Mucosa of gallbladder (tissue), 1 donor: ENCODE data around the gene CA9. TPM values are rescaled to one million over a fixed set of nuclear protein-coding genes. Genes with fewer than 3 reads are reported as not detected.
"Not testable (repeated sequence)": the region's sequence is repeated elsewhere in the genome, so short reads cannot be mapped to it uniquely, and the experiment has no call there.

Experiments used
- DNase-seq: peaks from one replicate; pipeline ENCODE4 v3.0.0-alpha.2; 2020; ENCODE audit warnings: low spot score
- total RNA-seq: library from RNA; stranded (reverse); gene quantifications from one replicate; pipeline ENCODE4 v1.2.1, GENCODE V29; 2021
- donor health status: DM: no; HTN: no; CAD: no.

Gene CA9
- 777 TPM for total RNA-seq

DNA sequence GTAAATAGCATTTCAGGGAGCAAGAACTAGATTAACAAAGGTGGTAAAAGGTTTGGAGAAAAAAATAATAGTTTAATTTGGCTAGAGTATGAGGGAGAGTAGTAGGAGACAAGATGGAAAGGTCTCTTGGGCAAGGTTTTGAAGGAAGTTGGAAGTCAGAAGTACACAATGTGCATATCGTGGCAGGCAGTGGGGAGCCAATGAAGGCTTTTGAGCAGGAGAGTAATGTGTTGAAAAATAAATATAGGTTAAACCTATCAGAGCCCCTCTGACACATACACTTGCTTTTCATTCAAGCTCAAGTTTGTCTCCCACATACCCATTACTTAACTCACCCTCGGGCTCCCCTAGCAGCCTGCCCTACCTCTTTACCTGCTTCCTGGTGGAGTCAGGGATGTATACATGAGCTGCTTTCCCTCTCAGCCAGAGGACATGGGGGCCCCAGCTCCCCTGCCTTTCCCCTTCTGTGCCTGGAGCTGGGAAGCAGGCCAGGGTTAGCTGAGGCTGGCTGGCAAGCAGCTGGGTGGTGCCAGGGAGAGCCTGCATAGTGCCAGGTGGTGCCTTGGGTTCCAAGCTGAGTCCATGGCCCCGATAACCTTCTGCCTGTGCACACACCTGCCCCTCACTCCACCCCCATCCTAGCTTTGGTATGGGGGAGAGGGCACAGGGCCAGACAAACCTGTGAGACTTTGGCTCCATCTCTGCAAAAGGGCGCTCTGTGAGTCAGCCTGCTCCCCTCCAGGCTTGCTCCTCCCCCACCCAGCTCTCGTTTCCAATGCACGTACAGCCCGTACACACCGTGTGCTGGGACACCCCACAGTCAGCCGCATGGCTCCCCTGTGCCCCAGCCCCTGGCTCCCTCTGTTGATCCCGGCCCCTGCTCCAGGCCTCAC, at the start of gene CA9:
Gene CA9, plus strand, starts transcription at position 797 of the 893 bp plus-strand sequence. Its CDS starts 32 bp downstream, at position 829.
- DNase-seq: peak; percentile 87

DNA sequence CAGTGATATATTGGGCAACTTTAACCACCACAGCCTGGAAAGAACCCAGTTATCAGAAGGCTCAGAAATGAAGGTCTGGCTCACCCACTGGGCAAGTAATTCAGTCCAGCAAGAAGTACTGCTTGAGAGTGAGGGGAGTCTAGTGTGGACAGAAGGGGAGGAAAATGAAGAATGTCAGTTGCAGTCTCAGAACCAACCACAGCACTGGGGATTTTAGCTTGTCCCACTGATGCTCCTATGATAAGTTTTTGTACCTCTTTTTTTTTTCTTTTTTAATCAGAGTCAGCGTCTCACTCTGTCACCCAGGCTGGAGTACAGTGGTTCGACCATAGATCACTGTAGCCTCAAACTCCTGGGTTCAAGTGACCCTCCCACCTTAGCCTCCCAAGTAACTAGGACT, 46.2 kb upstream of the CA9 start:
- no peak for DNase-seq

DNA sequence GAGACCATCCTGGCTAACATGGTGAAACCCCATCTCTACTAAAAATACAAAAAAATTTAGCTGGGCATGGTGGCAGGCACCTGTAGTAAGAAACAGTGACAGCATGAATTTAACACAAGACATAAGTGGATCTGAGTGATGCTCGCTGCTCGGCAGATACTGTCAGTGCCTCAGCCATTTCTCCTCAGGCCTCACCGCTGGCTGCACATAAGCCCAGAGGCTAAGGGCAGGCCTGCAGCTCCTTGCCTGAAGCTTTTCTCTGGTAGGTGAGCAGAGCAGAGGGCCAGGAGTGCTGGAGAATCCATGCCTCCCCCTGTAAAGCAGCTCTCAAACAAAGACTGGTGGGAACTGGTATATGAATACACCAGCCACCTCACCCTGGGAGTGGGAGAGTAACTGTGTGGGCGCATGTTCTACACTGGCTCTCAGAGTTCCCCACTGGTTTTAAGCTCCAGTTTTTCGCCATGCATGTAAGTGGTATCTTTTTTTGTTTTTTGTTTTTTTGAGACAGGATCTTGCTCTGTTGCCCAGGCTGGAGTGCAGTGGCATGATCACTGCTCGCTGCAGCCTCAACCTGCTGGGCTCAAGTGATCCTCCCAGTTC, 45.2 kb upstream of the CA9 start:
- no peak for DNase-seq

GRCh38 chr9:35629597-35629996, 44.1 kb upstream of the CA9 start:
- no peak for DNase-seq

GRCh38 chr9:35635730-35636129, 38.0 kb upstream of the CA9 start:
- DNase-seq: no peak

- DNase-seq: no peak
These were observed 37.4 kb upstream of the CA9 start for GRCh38 chr9:35636135-35636876.

- not testable (repeated sequence) for DNase-seq
These were observed 36.9 kb upstream of the CA9 start for GRCh38 chr9:35636877-35637246.

DNA sequence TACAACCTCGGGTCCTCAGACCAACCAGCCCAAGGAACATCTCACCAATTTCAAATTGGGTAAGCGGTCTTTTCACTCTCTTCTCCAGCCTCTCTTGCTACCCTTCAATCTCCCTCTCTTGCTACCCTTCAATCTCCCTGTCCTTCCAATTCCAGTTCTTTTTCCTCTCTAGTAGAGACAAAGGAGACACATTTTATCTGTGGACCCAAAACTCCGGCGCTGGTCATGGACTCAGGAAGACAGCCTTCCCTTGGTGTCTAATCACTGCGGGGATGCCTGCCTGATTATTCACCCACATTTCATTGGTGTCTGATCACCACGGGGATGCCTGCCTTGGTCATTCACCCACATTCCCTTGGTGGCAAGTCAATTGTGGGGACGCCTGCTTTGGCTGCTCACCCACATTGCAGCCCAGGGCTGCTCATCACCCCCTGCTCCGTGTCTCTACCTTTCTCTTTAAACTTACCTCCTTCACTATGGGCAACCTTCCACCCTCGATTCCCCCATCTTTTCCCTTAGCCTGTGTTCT, 36.2 kb upstream of the CA9 start:
- DNase-seq: not testable (repeated sequence)

- not testable (repeated sequence) for DNase-seq
These were observed 35.0 kb upstream of the CA9 start for GRCh38 chr9:35638751-35639150.

DNA sequence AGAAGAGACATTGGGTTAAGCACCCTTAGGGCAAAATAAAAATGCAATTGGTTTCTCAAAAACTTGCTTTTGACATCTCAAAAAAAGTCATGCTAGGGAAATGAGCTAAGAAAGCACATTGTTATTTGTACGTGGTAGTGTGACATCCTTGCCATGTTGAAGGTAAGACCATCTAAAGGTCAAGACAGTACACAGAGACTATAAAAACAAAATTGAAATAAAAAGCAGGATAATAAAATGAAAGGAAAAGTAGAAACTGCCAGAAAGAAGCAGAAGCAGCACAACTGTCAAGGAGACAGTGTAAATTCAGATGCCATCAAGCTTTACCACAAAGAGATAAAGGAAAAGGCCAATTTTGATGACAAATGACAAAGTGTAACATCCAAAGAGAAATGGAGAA, 34.5 kb upstream of the CA9 start:
- not testable (repeated sequence) for DNase-seq

- no peak for DNase-seq
These were observed 34.1 kb upstream of the CA9 start for GRCh38 chr9:35639631-35640030.

DNA sequence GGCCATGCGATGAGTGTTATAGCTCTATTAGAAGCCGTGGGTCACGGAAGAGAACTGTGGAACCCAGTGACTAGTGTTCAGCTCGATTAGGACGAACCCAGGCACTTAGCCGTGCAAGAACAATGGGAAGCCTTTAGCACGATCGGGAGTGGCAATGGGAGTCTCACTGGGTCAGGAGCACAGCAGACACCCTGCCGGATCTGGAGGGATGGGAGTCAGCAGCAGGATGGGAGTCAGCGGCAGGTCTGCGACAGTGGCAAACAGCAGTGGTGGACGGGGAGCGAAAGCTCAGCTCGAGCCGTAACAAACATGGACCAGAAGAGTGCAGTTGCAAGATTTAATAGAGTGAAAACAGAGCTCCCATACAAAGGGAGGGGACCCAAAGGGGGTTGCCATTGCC, 33.3 kb upstream of the CA9 start:
- not testable (repeated sequence) for DNase-seq

DNA sequence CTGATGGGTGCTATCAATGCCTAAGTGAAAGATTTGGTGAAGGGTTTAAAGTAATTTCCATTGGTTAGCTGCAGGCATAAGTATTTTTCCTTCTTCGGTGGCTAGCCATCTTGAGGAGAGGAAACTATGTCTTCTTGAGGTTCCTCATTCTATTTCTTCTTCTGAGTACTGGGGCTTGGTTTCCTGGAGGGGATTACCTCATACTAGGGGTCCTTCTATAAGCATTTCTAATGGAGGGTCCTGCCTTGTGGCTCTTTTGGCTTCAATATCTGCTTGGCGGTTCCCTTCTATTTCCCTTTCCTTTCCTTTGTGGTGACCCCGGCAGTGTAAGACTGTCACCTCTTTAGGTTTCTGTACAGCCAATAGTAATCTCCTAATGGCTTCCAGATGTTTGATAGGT, 32.2 kb upstream of the CA9 start:
- DNase-seq: not testable (repeated sequence)

DNA sequence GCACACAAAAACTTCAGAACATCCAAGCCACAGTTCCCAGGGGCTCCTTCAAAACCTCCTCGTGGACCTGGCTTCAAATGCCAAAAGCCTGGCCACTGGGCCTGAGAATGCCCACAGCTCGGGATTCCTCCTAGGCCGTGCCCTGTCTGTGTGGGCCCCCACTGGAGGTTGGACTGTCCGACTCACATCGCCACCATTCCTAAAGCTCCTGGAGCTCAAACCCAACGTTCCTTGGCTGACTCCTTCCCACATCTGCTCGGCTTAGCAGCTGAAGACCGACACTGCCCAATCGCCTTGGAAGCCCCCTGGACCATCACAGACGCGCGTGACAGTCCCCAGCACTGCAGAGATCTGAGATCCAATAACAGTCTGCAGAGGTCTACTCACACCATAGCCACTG, 30.7 kb upstream of the CA9 start:
- no peak for DNase-seq

DNA sequence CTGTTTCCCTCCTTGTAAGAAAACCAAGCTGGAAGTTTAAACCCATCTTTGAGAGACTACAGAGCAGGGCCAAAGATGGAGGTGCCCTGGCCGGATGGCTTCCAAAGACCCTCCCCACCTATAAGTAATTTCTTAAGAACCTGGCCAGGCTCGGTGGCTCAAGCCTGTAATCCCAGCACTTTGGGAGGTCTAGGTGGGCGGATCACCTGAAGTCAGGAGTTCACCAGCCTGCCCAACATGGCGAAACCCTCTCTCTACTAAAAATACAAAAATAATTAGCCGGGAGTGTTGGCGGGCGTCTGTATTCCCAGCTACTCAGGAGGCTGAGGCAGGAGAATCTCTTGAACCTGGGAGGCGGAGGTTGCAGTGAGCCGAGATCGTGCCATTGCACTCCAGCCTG, 28.0 kb upstream of the CA9 start:
- DNase-seq: not testable (repeated sequence)

DNA sequence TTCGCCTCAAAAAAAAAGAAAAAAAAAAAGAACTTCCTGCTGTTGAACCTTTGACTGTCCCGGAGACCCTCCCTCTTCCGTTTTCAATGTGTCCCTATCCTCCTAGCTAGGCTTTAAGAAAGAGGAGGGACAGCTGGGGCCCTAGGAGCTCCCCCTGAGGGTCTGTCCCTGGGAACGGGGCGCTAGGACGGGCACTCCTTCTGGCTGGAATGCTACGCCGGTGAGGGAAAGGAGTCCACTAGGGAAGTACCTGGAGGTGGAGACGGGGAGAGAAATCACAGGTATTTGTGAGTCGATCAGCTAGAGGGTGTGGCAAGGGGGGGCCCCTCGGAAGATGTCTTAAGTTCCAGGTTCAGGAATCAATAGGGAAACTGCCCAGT, 27.6 kb upstream of the CA9 start:
- peak; percentile 71 for DNase-seq

DNA sequence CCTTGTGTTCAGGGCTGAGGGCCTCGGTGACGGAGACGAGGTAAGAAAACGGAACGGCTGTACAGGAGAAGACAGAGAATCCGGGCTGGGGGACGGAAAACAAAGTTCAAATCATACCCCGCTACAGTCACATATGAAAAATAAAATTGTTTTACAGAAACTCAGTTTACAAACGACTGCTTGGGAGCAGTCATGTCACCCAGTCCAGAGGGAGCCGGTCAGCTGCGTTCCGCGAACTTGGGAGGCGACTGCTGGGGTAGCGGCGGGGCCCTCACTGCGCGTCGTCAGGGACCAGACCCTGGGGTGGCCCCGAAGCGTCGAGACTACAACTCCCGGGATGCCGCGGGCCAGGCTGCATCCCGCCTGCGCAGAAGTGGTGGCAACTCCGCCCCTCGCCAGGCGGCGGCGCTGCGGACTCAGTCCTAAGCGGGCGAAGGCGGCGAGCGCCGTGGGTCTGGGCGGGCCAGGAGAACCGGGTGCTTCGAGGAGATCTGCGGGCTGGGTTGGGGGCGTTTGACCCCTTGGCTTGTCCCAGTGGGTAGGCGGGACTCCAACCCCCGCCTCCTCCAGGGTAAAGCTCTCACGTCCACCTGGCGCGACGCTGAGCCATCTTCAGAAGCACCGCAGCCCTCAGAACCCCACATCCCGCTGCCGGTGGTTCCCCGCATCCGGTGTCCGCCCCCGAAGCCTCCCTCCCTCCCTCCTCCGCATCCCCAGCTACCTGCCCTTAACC, 27.0 kb upstream of the CA9 start:
- peak; percentile 94 for DNase-seq

DNA sequence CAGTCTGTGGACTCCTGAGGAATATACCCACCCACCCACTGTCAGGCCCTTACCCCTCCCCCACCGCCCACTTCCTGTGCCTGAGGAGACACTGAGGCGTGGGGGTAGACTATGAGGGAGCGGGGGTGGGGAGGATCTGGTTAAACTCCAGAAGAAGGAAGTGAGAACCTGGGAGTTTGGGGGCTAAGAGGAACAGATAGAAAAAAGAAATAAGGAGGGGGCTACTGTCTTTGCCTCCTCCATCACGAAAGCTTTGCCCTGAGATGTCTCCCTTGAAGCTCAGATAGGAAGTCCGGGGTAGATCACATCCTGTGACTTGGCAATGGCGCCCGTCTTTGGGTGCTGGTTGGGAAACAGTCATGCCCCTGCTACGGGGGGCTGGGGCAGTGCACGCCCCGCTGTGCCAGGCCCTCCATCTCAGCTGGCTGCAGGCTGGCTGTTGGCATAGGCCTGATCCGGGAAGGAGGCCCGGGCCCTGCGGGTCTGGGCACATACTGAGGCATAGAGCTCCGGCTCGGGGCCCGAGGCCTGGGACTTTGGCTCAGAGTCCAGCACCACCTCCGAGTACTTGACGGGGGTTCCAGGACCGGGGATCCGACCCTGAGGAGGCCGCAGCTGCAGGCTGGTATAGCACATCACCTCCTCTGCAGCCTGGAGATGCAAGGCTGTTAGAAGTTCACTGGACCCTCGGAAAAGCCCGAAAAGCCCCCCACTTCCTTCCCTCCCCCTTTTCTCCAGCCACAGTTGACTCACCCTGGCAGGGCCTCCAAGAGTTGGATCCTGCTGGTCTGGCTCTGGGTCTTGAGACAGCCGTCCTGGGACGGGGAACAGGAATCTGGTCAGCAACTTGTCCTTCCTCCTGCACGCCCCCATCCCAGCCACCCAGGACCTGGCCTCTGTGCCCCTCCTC, 24.0 kb upstream of the CA9 start:
- DNase-seq: no peak

DNA sequence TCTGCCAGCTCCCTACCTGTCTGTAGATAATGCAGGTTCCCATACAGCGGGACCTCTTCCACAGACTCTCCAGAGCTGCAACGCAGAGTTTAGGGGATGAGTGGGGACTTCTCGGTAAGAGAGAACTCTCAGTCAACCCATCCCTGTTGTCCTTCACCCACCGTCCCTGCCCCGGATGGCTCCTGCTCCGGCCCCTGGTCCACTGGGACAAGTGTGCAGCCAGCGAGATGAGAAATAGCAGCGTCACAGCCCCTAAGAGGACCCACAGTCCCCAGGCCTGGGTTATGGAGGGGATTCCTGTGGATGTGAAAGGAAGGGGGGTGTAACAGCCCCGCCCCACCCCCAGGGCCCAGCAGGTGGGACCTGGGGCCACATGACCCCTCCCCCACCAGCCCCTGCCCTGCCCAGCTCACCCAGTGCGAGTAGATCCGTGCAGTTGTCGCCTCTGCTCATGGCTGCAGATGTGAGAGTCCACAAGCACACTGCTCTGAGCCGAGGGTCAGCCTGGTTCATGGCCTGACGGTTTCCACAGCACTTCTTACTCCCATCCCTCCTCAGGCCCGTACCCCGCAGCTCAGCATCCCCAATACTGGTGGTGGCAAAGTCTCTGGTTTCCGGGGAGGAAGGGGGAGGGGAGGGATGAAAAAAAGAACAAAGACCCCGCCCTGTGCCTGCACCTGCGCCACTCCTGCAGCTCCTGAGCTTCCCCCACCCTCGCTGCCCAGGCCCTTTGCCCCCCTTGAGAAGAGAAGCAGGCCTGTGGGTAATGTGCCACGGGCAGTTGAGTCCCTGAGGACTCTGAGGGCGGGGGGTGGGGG, 23.2 kb upstream of the CA9 start, which contains the start of gene SIT1:
Gene SIT1, minus strand, starts transcription at position 591 of the 818 bp plus-strand sequence. Its CDS starts 78 bp downstream, at position 513.
- no peak for DNase-seq
